WI38 (cell line): ENCODE results near the gene APMAP.

Experiments
- H3K4me3 ChIP-seq: 2 replicates; pipeline ENCODE4 v1.5.1; 2011; ENCODE audit warnings: low read depth, mild to moderate bottlenecking, control low read depth, low read length
- CTCF ChIP-seq: IDR thresholded peaks from 2 replicates; pipeline ENCODE4 v1.5.1; 2012; ENCODE audit warnings: low read depth, mild to moderate bottlenecking, control low read depth, low read length

The APMAP gene

GRCh38 chr20:24963672-24964505 lies 28.7 kb downstream of the APMAP start:
- TF ChIP-seq CTCF, result no peak
- no peak overlapping the region for H3K4me3 ChIP-seq

GRCh38 chr20:24962510-24962909 lies 30.0 kb downstream of the APMAP start:
- H3K4me3 ChIP-seq, result no peak overlapping the region
- no peak for TF ChIP-seq CTCF

DNA sequence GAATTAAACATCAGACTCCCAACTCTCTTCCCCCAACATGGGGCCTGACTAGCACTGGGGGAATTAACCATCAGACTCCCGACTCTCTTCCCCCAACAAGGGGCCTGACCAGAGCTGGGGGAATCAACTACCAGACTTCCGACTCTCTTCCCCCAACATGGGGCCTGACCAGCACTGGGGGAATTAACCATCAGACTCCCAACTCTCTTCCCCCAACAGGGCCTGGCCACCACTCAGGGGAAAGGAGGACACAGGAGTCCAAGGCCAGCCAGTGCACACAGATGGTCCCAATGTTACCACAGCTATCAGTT lies 30.4 kb downstream of the APMAP start:
- H3K4me3 ChIP-seq, result no peak overlapping the region
- TF ChIP-seq CTCF, result no peak

DNA sequence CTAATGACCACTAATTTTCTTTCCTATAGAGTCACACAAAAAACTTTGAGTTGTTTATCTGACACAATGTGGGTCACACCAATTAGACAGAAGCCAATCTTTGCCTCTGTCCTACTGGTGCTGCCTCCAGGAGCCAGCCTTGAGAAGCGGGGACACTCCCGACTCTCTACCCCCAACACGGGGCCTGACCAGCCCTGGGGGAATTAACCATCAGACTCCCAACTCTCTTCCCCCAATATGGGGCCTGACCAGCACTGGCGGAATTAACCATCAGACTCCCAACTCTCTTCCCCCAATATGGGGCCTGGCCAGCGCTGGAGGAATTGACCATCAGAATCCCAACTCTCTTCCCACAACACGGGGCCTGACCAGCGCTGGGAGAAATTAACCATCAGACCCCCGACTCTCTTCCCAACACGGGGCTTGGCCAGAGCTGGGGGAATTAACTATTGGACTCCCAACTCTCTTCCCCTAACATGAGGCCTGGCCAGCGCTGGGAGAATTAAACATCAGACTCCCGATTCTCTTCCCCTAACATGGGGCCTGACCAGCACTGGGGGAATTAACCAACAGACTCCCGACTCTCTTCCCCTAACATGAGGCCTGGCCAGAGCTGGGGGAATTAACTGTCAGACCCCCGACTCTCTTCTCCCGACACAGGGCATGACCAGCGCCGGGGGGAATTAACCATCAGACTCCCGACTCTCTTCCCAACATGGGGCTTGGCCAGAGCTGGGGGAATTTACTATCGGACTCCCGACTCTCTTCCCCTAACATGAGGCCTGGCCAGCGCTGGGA lies 31.0 kb downstream of the APMAP start:
- no peak for TF ChIP-seq CTCF
- H3K4me3 ChIP-seq, result no peak overlapping the region

- H3K4me3 ChIP-seq, result no peak overlapping the region
- TF ChIP-seq CTCF, result no peak
Measured at GRCh38 chr20:24960861-24961260, 31.7 kb downstream of the APMAP start.

DNA sequence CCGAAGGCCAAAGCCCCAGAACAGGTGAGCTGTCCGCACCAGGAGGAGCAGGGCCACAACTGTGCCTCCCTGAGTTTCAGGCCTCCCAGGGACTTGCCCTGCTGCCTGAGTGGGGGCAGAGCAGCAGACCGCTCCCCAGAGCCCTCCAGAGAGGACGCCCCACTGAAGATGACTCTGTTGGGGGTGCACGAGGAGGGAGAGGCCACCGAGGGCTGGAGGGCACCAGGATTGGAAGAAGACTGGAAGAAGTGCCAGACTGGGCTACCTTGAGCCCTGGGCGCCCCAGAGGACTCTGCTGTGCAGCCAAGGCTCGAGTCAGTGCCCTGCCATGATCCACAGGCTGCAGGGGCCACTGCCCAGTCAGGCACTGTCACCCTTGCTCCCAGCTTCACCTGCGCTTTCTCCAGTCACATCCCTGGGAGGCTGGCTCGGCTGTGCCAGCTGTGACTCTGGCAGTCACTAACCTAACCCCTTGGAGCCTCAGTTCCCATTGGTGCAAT lies 32.2 kb downstream of the APMAP start:
- no peak overlapping the region for H3K4me3 ChIP-seq
- no peak for TF ChIP-seq CTCF
